KOPT-K1 (cell line): ENCODE data around the gene TM7SF3.
A peak's percentile ranks its signal among the peaks of the same experiment; 100 is the strongest.
"Not testable (repeated sequence)": the region's sequence is repeated elsewhere in the genome, so short reads cannot be mapped to it uniquely, and the experiment has no call there.

Source experiments
- H3K27ac ChIP-seq: fragments of 200-600 bp; sonication (generic); 2 replicates; pipeline ENCODE4 v1.5.1; 2016; ENCODE audit warnings: antibody characterized with exemption, mild to moderate bottlenecking, low read depth, low read length; ENCODE audit not compliant: poor library complexity, severe bottlenecking
- H3K36me3 ChIP-seq: fragments of 200-600 bp; sonication (generic); 2 replicates; pipeline ENCODE4 v1.5.1; 2017; ENCODE audit warnings: antibody characterized with exemption, mild to moderate bottlenecking, low read length, moderate library complexity; ENCODE audit not compliant: insufficient read depth
- H3K9me3 ChIP-seq: fragments of 200-600 bp; sonication (generic); 2 replicates; pipeline ENCODE4 v1.5.1; 2017; ENCODE audit warnings: antibody characterized with exemption, low read length, mild to moderate bottlenecking; ENCODE audit not compliant: insufficient read depth, poor library complexity, severe bottlenecking

Gene TM7SF3

GRCh38 chr12:27014085-27014858 is at the start of gene TM7SF3:
Gene TM7SF3 (minus strand): TSS chr12:27014384. CDS start chr12:27014168, 216 bp downstream.
- no peaks in the 10 kb centered on the region for H3K9me3 ChIP-seq
- peaks cover 19% of the 10 kb centered on the region for H3K36me3 ChIP-seq
- peak within 1 kb of the TSS; percentile 99 for H3K27ac ChIP-seq

- H3K9me3 ChIP-seq = no peaks in the 10 kb centered on the region
- H3K36me3 ChIP-seq = no peaks in the 10 kb centered on the region
- H3K27ac ChIP-seq = no peak overlapping the region
Observed at GRCh38 chr12:27063250-27063851, 49.2 kb upstream of the TM7SF3 start.

GRCh38 chr12:27061317-27061716 is 47.1 kb upstream of the TM7SF3 start:
- Histone ChIP-seq H3K9me3 (no peaks in the 10 kb centered on the region), H3K36me3 (no peaks in the 10 kb centered on the region), H3K27ac (no peak overlapping the region)

GRCh38 chr12:27060740-27061139 is 46.6 kb upstream of the TM7SF3 start:
- Histone ChIP-seq H3K9me3 (no peaks in the 10 kb centered on the region), H3K36me3 (no peaks in the 10 kb centered on the region), H3K27ac (no peak overlapping the region)

GRCh38 chr12:27057543-27057942 is 43.4 kb upstream of the TM7SF3 start:
- H3K27ac ChIP-seq = no peak overlapping the region
- no peaks in the 10 kb centered on the region for H3K36me3 ChIP-seq

GRCh38 chr12:27055966-27056365 is 41.8 kb upstream of the TM7SF3 start:
- Histone ChIP-seq H3K9me3 (no peaks in the 10 kb centered on the region), H3K36me3 (no peaks in the 10 kb centered on the region), H3K27ac (no peak overlapping the region)

More at GRCh38 chr12:27057543-27057942, 43.4 kb upstream of the TM7SF3 start:
- no peaks in the 10 kb centered on the region for H3K9me3 ChIP-seq

GRCh38 chr12:27052742-27053141 is 38.6 kb upstream of the TM7SF3 start:
- H3K27ac ChIP-seq = no peak overlapping the region
- H3K9me3 ChIP-seq = no peaks in the 10 kb centered on the region
- H3K36me3 ChIP-seq = no peaks in the 10 kb centered on the region

- no peaks in the 10 kb centered on the region for H3K9me3 ChIP-seq
- no peaks in the 10 kb centered on the region for H3K36me3 ChIP-seq
- no peak overlapping the region for H3K27ac ChIP-seq
Observed at GRCh38 chr12:27052176-27052575, 38.0 kb upstream of the TM7SF3 start.

- H3K36me3 ChIP-seq = no peaks in the 10 kb centered on the region
- H3K9me3 ChIP-seq = no peaks in the 10 kb centered on the region
- no peak overlapping the region for H3K27ac ChIP-seq
Observed at GRCh38 chr12:27048822-27049752, 34.9 kb upstream of the TM7SF3 start.

- H3K27ac ChIP-seq, H3K9me3 ChIP-seq, H3K36me3 ChIP-seq: not testable (repeated sequence)
Observed at GRCh38 chr12:27042018-27042417, 27.8 kb upstream of the TM7SF3 start.

GRCh38 chr12:27040637-27041036 is 26.5 kb upstream of the TM7SF3 start:
- not testable (repeated sequence) for H3K27ac ChIP-seq, H3K9me3 ChIP-seq, H3K36me3 ChIP-seq

- H3K36me3 ChIP-seq = peaks cover 54% of the 10 kb centered on the region
- H3K27ac ChIP-seq = no peak overlapping the region
- H3K9me3 ChIP-seq = peaks cover 1% of the 10 kb centered on the region
Observed at GRCh38 chr12:27034607-27035293, 20.6 kb upstream of the TM7SF3 start.

GRCh38 chr12:27032679-27033078 is 18.5 kb upstream of the TM7SF3 start:
- Histone ChIP-seq H3K36me3 (peaks cover 70% of the 10 kb centered on the region), H3K9me3 (no peaks in the 10 kb centered on the region)

GRCh38 chr12:27031531-27031930 is 17.3 kb upstream of the TM7SF3 start:
- H3K36me3 ChIP-seq = peaks cover 82% of the 10 kb centered on the region
- H3K9me3 ChIP-seq = no peaks in the 10 kb centered on the region
- H3K27ac ChIP-seq = no peak overlapping the region

More at GRCh38 chr12:27032679-27033078, 18.5 kb upstream of the TM7SF3 start:
- H3K27ac ChIP-seq = no peak overlapping the region
